ENCODE measurements around the gene IER5. TPM values are rescaled to one million over a fixed set of nuclear protein-coding genes. Genes with fewer than 3 reads are reported as not detected.

The IER5 gene
- total RNA-seq, 1 experiment from 2014 or later, result 18.2 TPM

GRCh38 chr1:181086091-181086490, 2.4 kb upstream of the IER5 start:
- no peak overlapping the region for H3K4me3 Mint-ChIP-seq
- DNase-seq (ENCODE audit: low spot score) (no peak), ATAC-seq (no peak)
- TF ChIP-seq GABPB1 (CRISPR knock-in tag; IDR thresholded peaks at IDR 0.05) (no peak), STAT6 (CRISPR knock-in tag; conservative IDR thresholded peaks at IDR 0.05; ENCODE audit: low read depth) (no peak), EMX1 (CRISPR knock-in tag; IDR thresholded peaks at IDR 0.05) (no peak), ATF1 (CRISPR knock-in tag; IDR thresholded peaks at IDR 0.05) (no peak), JAZF1 (CRISPR knock-in tag; IDR thresholded peaks at IDR 0.05) (no peak), ZNF425 (CRISPR knock-in tag; conservative IDR thresholded peaks at IDR 0.05) (no peak), TEAD1 (CRISPR knock-in tag; IDR thresholded peaks at IDR 0.05) (no peak), PRRX2 (CRISPR knock-in tag; IDR thresholded peaks at IDR 0.05) (no peak)
- TF ChIP-seq, protein P1, sequence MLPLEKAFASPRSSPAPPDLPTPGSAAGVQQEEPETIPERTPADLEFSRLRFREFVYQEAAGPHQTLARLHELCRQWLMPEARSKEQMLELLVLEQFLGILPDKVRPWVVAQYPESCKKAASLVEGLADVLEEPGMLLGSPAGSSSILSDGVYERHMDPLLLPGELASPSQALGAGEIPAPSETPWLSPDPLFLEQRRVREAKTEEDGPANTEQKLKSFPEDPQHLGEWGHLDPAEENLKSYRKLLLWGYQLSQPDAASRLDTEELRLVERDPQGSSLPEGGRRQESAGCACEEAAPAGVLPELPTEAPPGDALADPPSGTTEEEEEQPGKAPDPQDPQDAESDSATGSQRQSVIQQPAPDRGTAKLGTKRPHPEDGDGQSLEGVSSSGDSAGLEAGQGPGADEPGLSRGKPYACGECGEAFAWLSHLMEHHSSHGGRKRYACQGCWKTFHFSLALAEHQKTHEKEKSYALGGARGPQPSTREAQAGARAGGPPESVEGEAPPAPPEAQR (CRISPR knock-in tag; IDR thresholded peaks at IDR 0.05), result no peak
- TF ChIP-seq, protein P2, sequence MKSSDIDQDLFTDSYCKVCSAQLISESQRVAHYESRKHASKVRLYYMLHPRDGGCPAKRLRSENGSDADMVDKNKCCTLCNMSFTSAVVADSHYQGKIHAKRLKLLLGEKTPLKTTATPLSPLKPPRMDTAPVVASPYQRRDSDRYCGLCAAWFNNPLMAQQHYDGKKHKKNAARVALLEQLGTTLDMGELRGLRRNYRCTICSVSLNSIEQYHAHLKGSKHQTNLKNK (CRISPR knock-in tag; IDR thresholded peaks at IDR 0.05), result no peak
- TF ChIP-seq, protein P3, sequence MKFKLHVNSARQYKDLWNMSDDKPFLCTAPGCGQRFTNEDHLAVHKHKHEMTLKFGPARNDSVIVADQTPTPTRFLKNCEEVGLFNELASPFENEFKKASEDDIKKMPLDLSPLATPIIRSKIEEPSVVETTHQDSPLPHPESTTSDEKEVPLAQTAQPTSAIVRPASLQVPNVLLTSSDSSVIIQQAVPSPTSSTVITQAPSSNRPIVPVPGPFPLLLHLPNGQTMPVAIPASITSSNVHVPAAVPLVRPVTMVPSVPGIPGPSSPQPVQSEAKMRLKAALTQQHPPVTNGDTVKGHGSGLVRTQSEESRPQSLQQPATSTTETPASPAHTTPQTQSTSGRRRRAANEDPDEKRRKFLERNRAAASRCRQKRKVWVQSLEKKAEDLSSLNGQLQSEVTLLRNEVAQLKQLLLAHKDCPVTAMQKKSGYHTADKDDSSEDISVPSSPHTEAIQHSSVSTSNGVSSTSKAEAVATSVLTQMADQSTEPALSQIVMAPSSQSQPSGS (CRISPR knock-in tag; IDR thresholded peaks at IDR 0.05; ENCODE audit: borderline replicate concordance, low read depth), result no peak
- CTCF ChIA-PET, result interaction anchor here (2.9 kb wide), 1 partner anchor 49 kb away, joined by 9 read pairs; no protein-coding TSS in a partner anchor
- peaks cover 25% of the 10 kb centered on the region for H3K4me1 Mint-ChIP-seq
- H3K9me3 Mint-ChIP-seq, result no peaks in the 10 kb centered on the region
- POLR2A ChIA-PET, result interaction anchor here (0.6 kb wide), 1 partner anchor 28 kb away, joined by 3 read pairs; no protein-coding TSS in a partner anchor
- H3K27ac Mint-ChIP-seq, result no peak overlapping the region
- no peaks in the 10 kb centered on the region for H3K36me3 Mint-ChIP-seq
- peaks cover 30% of the 10 kb centered on the region for H3K27me3 Mint-ChIP-seq (ENCODE audit: low read depth)

DNA sequence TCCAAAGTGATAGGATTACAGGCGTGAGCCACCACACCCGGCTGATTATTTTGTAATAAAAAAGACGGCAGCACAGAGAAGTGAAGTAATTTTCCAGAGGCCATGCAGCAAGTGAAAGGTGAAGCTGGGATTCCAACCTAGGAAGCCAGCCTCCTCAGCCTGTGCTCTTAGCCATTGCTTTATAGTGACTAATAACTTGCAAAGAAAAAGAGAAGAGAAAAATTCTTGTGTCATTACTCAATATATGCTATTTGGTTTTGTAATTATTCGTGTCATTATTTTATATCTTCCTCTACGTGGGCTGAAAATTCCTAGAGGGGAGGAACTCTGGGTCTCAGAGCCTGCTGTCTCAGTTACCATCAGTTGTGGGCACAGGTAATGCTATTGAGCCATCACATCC, 1.6 kb upstream of the IER5 start:
- Mint-ChIP-seq H3K4me3 (no peak overlapping the region; the same call in 1 of the 2 replicates), H3K9me3 (no peaks in the 10 kb centered on the region), H3K27me3 (ENCODE audit: low read depth) (peaks cover 35% of the 10 kb centered on the region), H3K4me1 (peaks cover 31% of the 10 kb centered on the region), H3K36me3 (0 out of 2 replicates have a peak, but pooled peaks cover under 1% of the 10 kb centered on the region), H3K27ac (no peak overlapping the region)
- ChIA-PET POLR2A (no interaction called here), CTCF (interaction anchor here (2.9 kb wide), 1 partner anchor 48 kb away, joined by 9 read pairs; no protein-coding TSS in a partner anchor)
- DNase-seq (ENCODE audit: low spot score), result no peak
- no peak for ATAC-seq
- TF ChIP-seq TP53 (CRISPR knock-in tag; IDR thresholded peaks at IDR 0.05), result no peak

DNA sequence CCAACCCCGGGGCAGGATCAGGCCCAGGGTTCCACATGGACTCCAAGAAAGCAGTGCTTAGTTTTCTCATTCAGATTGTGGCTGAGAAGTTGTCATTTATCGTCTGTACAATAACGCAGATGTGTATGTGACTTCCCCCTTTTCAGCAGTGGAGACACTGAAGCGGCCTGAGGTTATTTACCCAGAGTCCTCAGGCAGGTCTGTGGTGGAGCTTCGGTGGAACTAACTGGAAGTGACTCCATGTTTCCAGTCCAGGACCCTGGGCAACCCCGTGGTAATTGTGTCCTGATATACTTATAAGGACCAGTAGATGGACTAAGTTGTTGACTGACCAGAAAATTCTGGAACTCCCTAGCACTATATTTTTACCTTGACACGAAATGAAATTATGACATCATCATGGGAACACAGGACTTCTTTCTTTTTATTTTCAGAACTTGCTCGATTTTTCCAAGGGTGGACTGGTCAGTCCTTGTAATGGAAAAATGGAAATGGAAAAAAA, 1.0 kb upstream of the IER5 start:
- no peak for ATAC-seq
- Mint-ChIP-seq H3K27ac (no peak overlapping the region), H3K4me3 (peak overlapping the region; percentile 88), H3K36me3 (0 out of 2 replicates have a peak, but pooled peaks cover 3% of the 10 kb centered on the region), H3K9me3 (no peaks in the 10 kb centered on the region), H3K4me1 (peaks cover 33% of the 10 kb centered on the region), H3K27me3 (ENCODE audit: low read depth) (peaks cover 35% of the 10 kb centered on the region)
- no peak for TF ChIP-seq KAT7 (CRISPR knock-in tag; IDR thresholded peaks at IDR 0.05; ENCODE audit: borderline replicate concordance)
- no peak for TF ChIP-seq SP1 (CRISPR knock-in tag; conservative IDR thresholded peaks at IDR 0.05)
- no peak for TF ChIP-seq ETV6 (CRISPR knock-in tag; IDR thresholded peaks at IDR 0.05)
- TF ChIP-seq CBFB (CRISPR knock-in tag; IDR thresholded peaks at IDR 0.05; ENCODE audit: low read depth), result no peak
- DNase-seq (ENCODE audit: low spot score), result no peak
- CTCF ChIA-PET, result interaction anchor here (2.9 kb wide), 1 partner anchor 48 kb away, joined by 9 read pairs; no protein-coding TSS in a partner anchor
- POLR2A ChIA-PET, result interaction anchor here (2.2 kb wide), 1 partner anchor 17 kb away, joined by 12 read pairs; no protein-coding TSS in a partner anchor
